HG02610 (cell line): ENCODE results near the gene MSI2.

Source experiments
- ATAC-seq: cut with Tn5 transposase; IDR thresholded peaks from one replicate; pipeline ENCODE4 v1.9.1; 2021; ENCODE audit warnings: mild to moderate bottlenecking, moderate library complexity; ENCODE audit not compliant: unreplicated experiment

MSI2 gene

GRCh38 chr17:57601143-57601735 is 344.9 kb downstream of the MSI2 start:
- ATAC-seq = no peak

- no peak for ATAC-seq
Observed at GRCh38 chr17:57602896-57603295, 346.6 kb downstream of the MSI2 start.

GRCh38 chr17:57603546-57603945 is 347.2 kb downstream of the MSI2 start:
- no peak for ATAC-seq

- peak; percentile 41 for ATAC-seq
Observed at GRCh38 chr17:57603978-57604377, 347.7 kb downstream of the MSI2 start.

- peak; percentile 63 for ATAC-seq
Observed at GRCh38 chr17:57604771-57605674, 348.7 kb downstream of the MSI2 start.

- ATAC-seq = peak; percentile 26
Observed at GRCh38 chr17:57605675-57606105, 349.4 kb downstream of the MSI2 start.

GRCh38 chr17:57606111-57606875 is 350.0 kb downstream of the MSI2 start:
- no peak for ATAC-seq

- ATAC-seq = no peak
Observed at GRCh38 chr17:57607553-57608120, 351.3 kb downstream of the MSI2 start.

GRCh38 chr17:57608369-57609124 is 352.2 kb downstream of the MSI2 start:
- no peak for ATAC-seq

- ATAC-seq = no peak
Observed at GRCh38 chr17:57609125-57609877, 353.0 kb downstream of the MSI2 start.

GRCh38 chr17:57609878-57610270 is 353.6 kb downstream of the MSI2 start:
- ATAC-seq = no peak

GRCh38 chr17:57612202-57613071 is 356.1 kb downstream of the MSI2 start:
- no peak for ATAC-seq

- no peak for ATAC-seq
Observed at GRCh38 chr17:57614742-57615141, 358.4 kb downstream of the MSI2 start.

GRCh38 chr17:57615836-57616757 is 359.8 kb downstream of the MSI2 start:
- no peak for ATAC-seq

GRCh38 chr17:57617218-57617617 is 360.9 kb downstream of the MSI2 start:
- no peak for ATAC-seq

- ATAC-seq = no peak
Observed at GRCh38 chr17:57619061-57619937, 363.0 kb downstream of the MSI2 start.

GRCh38 chr17:57620576-57620975 is 364.3 kb downstream of the MSI2 start:
- no peak for ATAC-seq
